Lower leg skin (tissue), 3 donors: ENCODE measurements around the gene TFF2.

Source experiments
- POLR2A ChIP-seq, 2 donors: fragments of 450-650 bp; IDR thresholded peaks; one replicate each; pipeline ENCODE4 v1.6.1; 2016 to 2017; ENCODE audit warnings: antibody characterized with exemption in 2 of 2, mild to moderate bottlenecking in 1 of 2, moderate library complexity in 1 of 2
- TF ChIP-seq, protein P1 (sequence below), 3 donors: fragments of 450-650 bp; IDR thresholded peaks; one replicate each; pipeline ENCODE4 v1.5.1; 2016; ENCODE audit warnings: antibody characterized with exemption in 3 of 3, mild to moderate bottlenecking in 3 of 3, moderate library complexity in 2 of 3

DNA sequence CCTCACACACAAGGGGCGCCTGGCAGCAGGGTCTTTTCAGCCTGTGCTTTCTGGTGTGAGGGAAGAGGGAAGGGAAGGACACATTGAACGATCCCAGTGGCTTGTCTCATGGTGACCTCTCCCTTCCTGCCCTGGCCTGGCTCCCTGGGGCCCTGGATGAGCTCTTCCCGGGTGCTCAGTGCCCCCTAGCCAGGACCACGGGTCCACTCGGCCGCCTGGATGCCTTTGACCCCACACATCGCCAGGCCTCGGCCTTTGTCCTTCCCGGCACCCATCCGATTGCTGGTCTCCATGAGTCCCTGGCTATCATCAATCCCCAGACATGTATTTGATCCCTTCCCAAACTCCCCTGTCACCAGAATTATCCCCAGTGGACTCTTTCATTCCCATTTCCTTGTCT lies 29.6 kb downstream of the TFF2 start:
- TF ChIP-seq, protein P1, sequence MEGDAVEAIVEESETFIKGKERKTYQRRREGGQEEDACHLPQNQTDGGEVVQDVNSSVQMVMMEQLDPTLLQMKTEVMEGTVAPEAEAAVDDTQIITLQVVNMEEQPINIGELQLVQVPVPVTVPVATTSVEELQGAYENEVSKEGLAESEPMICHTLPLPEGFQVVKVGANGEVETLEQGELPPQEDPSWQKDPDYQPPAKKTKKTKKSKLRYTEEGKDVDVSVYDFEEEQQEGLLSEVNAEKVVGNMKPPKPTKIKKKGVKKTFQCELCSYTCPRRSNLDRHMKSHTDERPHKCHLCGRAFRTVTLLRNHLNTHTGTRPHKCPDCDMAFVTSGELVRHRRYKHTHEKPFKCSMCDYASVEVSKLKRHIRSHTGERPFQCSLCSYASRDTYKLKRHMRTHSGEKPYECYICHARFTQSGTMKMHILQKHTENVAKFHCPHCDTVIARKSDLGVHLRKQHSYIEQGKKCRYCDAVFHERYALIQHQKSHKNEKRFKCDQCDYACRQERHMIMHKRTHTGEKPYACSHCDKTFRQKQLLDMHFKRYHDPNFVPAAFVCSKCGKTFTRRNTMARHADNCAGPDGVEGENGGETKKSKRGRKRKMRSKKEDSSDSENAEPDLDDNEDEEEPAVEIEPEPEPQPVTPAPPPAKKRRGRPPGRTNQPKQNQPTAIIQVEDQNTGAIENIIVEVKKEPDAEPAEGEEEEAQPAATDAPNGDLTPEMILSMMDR (IDR thresholded peaks at IDR 0.05), result no peak
- TF ChIP-seq POLR2A (IDR thresholded peaks at IDR 0.05), result no peak
